Erythroblast (primary cell): ENCODE data around the gene HOXD11.

Source experiments
- GATA1 ChIP-seq: IDR thresholded peaks from 2 replicates; pipeline ENCODE4 v1.6.1; 2011; ENCODE audit warnings: low read depth, mild to moderate bottlenecking, control low read depth, low read length, moderate library complexity
- POLR2A ChIP-seq: IDR thresholded peaks from 2 replicates; pipeline ENCODE4 v1.6.1; 2011; ENCODE audit warnings: mild to moderate bottlenecking, low read length

GRCh38 chr2:176101216-176101830 is 5.8 kb upstream of the HOXD11 start:
- TF ChIP-seq POLR2A (no peak), GATA1 (no peak)
